B cell (primary cell): Measurements from ENCODE around the gene POMT2.

Source experiments
- CTCF ChIP-seq: fragments of 200-600 bp; IDR thresholded peaks from one replicate; pipeline ENCODE4 v1.8.0; 2022; ENCODE audit warnings: antibody characterized with exemption, mild to moderate bottlenecking
- EZH2 ChIP-seq: IDR thresholded peaks from 2 replicates; pipeline ENCODE4 v1.6.1; 2012; ENCODE audit warnings: borderline replicate concordance, low read depth, mild to moderate bottlenecking, moderate library complexity, low read length; ENCODE audit not compliant: insufficient read depth, poor library complexity, severe bottlenecking

GRCh38 chr14:77329872-77330271 lies 9.2 kb upstream of the POMT2 start:
- TF ChIP-seq CTCF (no peak), EZH2 (no peak)
